Transverse colon (tissue), 4 donors: Measurements from ENCODE around the gene CDH11. TPM values are rescaled to one million over a fixed set of nuclear protein-coding genes. Genes with fewer than 3 reads are reported as not detected.

Experiments
- DNase-seq: peaks from one replicate; pipeline ENCODE4 v3.0.0-alpha.2; 2019
- H3K27ac ChIP-seq, 4 donors: fragments of 200-600 bp; sonication (generic); 2 replicates each; pipeline ENCODE4 v1.5.1; 2016 to 2018; ENCODE audit warnings: inconsistent platforms in 4 of 4
- H3K27me3 ChIP-seq: fragments of 200-600 bp; sonication (generic); 2 replicates; pipeline ENCODE4 v1.5.1; 2017; ENCODE audit warnings: inconsistent platforms
- H3K36me3 ChIP-seq, 4 donors: fragments of 200-600 bp; sonication (generic); 2 replicates each; pipeline ENCODE4 v1.5.1; 2017 to 2019; ENCODE audit warnings: inconsistent platforms in 4 of 4
- H3K4me1 ChIP-seq, 4 donors: fragments of 200-600 bp; sonication (generic); 2 replicates each; pipeline ENCODE4 v1.5.1; 2017 to 2020; ENCODE audit warnings: inconsistent platforms in 4 of 4
- H3K4me3 ChIP-seq, 4 donors: fragments of 200-600 bp; sonication (generic); 1 replicate in 1 of 4; 2 replicates in 3 of 4; pipeline versions ENCODE4 v1.5.1 to v1.6.1; 2017 to 2019; ENCODE audit warnings: inconsistent platforms in 4 of 4
- H3K9me3 ChIP-seq, 2 donors: fragments of 200-600 bp; sonication (generic); 2 replicates each; pipeline ENCODE4 v1.5.1; 2017 to 2019; ENCODE audit warnings: inconsistent platforms in 2 of 2
- CTCF ChIP-seq, 5 experiments: fragments of 200-600 bp in 3 of 5; fragments of 450-650 bp in 2 of 5; sonication (generic) in 3 of 5; IDR thresholded peaks; 1 replicate in 2 of 5; 2 replicates in 3 of 5; pipeline ENCODE4 v1.5.1; 2016 to 2017; ENCODE audit warnings: antibody characterized with exemption in 5 of 5, inconsistent platforms in 3 of 5, mild to moderate bottlenecking in 2 of 5, moderate library complexity in 1 of 5
- EP300 ChIP-seq: sonication (generic); formaldehyde crosslinking; IDR thresholded peaks from one replicate; pipeline ENCODE4 v1.6.1; 2017; ENCODE audit warnings: antibody characterized with exemption, low read depth
- POLR2A ChIP-seq: fragments of 450-650 bp; IDR thresholded peaks from one replicate; pipeline ENCODE4 v1.6.1; 2016; ENCODE audit warnings: antibody characterized with exemption, mild to moderate bottlenecking, moderate library complexity
- POLR2AphosphoS5 ChIP-seq, 3 donors: sonication (generic); formaldehyde crosslinking; IDR thresholded peaks; one replicate each; pipeline ENCODE4 v1.6.1; 2016; ENCODE audit warnings: antibody characterized with exemption in 3 of 3
- WGBS, 2 donors: methylation state at CpG; one replicate each; pipeline ENCODE4 v1.1.5; 2018; ENCODE audit warnings: low coverage in 1 of 2; 5-methylcytosine and 5-hydroxymethylcytosine counted together
- in situ Hi-C, 4 donors: fragments of 200-750 bp; cut with MboI; loops; one replicate each; pipeline versions ENCODE4 v1.15.0 to v1.15.1; 2017; ENCODE audit warnings: low sequenced_read_pairs in 3 of 4, low pct_ligation_motif_present in 1 of 4, low pct_unique_long_range_greater_than_20kb in 1 of 4
- intact Hi-C: fragments of 100-400 bp; cut with DNase I; formaldehyde crosslinking; loops from one replicate; pipeline ENCODE4 v1.15.1; 2023; ENCODE audit warnings: low total_unique reads
- total RNA-seq, 4 donors: library from RNA; depleted of rRNA; stranded (reverse); fragments of >200 nt; gene quantifications; one replicate each; pipeline ENCODE4 v1.1.0, GENCODE V29; 2016

CDH11 gene
- total RNA-seq, 4 donors from 2014 or later, result 8.2 to 141 (median 9.2) TPM

- TF ChIP-seq POLR2A (no peak), EP300 (no peak), POLR2AphosphoS5 (IDR thresholded peaks at IDR 0.05) (no peak), CTCF (IDR thresholded peaks at IDR 0.05) (no peak)
- intact Hi-C loops (no loop called here), in situ Hi-C loops (loop anchor here in 3 of 4 donors (25.0 kb wide), 3 partner anchors 689 to 1739 kb away; no protein-coding TSS in a partner anchor)
- Histone ChIP-seq H3K36me3 (no peaks in the 10 kb centered on the region), H3K27me3 (no peaks in the 10 kb centered on the region), H3K27ac (no peak overlapping the region), H3K4me1 (peaks cover 0 to 11% (median 2%) of the 10 kb centered on the region in 4 donors), H3K4me3 (no peak overlapping the region), H3K9me3 (no peaks in the 10 kb centered on the region)
- DNase-seq, result no peak
Measured at GRCh38 chr16:65101009-65101408, 20.9 kb downstream of the CDH11 start.

DNA sequence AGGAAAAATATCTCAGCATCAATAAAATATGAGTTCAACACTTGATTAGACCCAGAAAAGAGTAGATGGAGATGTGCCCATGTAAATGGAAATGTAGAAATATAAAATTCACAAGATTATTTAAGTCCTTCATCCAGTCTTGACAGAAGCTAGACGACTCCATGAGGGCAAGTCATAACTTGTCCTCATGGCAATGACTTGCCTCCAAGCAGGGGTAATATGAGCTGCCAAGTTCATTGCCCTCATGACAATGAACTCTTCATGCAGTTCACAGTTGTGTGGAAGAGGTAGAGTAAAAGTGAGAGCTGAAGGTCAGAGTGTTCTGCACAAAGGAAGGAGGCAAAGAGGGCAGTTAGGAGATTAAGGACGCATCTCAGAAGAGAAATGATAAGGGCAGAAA lies 22.3 kb downstream of the CDH11 start:
- Histone ChIP-seq H3K4me3 (no peak overlapping the region), H3K4me1 (peaks cover 0 to 12% (median 3%) of the 10 kb centered on the region in 4 donors), H3K9me3 (no peaks in the 10 kb centered on the region), H3K27ac (no peak overlapping the region), H3K36me3 (no peaks in the 10 kb centered on the region), H3K27me3 (no peaks in the 10 kb centered on the region)
- no peak for DNase-seq
- TF ChIP-seq POLR2AphosphoS5 (IDR thresholded peaks at IDR 0.05) (no peak), EP300 (no peak), POLR2A (no peak), CTCF (IDR thresholded peaks at IDR 0.05) (no peak)
- in situ Hi-C loops, result loop anchor here in 3 of 4 donors (25.0 kb wide), 3 partner anchors 687 to 1737 kb away; no protein-coding TSS in a partner anchor
- intact Hi-C loops, result no loop called here
- WGBS, 2 donors, result 83 to 86% methylated on average over 2 of the region's 2 CpGs

DNA sequence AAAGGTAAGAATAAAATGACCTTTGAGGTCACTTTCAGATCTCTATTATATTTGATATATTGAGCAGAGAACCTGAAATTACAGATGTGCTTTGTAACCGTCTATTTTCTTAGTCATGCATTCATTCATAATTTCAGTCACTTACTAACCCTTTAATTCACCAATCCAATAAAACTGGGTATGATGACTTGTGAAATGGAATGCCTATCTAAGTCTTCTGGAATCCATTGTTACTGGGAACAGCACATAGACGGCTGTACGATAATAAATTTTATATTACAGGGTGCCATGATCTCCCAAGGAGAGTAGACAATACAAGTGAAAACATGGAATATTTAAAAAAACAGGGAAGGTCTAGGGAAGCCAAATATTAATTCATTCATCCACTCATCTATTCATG lies 22.9 kb downstream of the CDH11 start:
- TF ChIP-seq EP300 (no peak), POLR2AphosphoS5 (IDR thresholded peaks at IDR 0.05) (no peak), POLR2A (no peak), CTCF (IDR thresholded peaks at IDR 0.05) (no peak)
- H3K27ac ChIP-seq, result no peak overlapping the region
- H3K4me3 ChIP-seq, result no peak overlapping the region
- peaks cover 0 to 19% (median 6%) of the 10 kb centered on the region in 4 donors for H3K4me1 ChIP-seq
- H3K9me3 ChIP-seq, result no peaks in the 10 kb centered on the region
- H3K27me3 ChIP-seq, result no peaks in the 10 kb centered on the region
- intact Hi-C loops (no loop called here), in situ Hi-C loops (no loop called here)
- DNase-seq, result no peak
- no peaks in the 10 kb centered on the region for H3K36me3 ChIP-seq
- WGBS, 2 donors, result 88 to 90% methylated on average over 3 of the region's 3 CpGs

GRCh38 chr16:65097296-65097695 lies 24.6 kb downstream of the CDH11 start:
- 40 to 79% methylated on average over 1 to 4 of the region's 4 CpGs for WGBS, 2 donors
- no peak for DNase-seq
- H3K9me3 ChIP-seq, result no peaks in the 10 kb centered on the region
- H3K27ac ChIP-seq, result no peak overlapping the region
- no peak overlapping the region for H3K4me3 ChIP-seq
- no peaks in the 10 kb centered on the region for H3K36me3 ChIP-seq
- intact Hi-C loops, result no loop called here
- in situ Hi-C loops, result no loop called here
- TF ChIP-seq CTCF (IDR thresholded peaks at IDR 0.05) (no peak), POLR2AphosphoS5 (IDR thresholded peaks at IDR 0.05) (no peak), EP300 (no peak), POLR2A (no peak)
- H3K27me3 ChIP-seq, result no peaks in the 10 kb centered on the region
- peaks cover 0 to 19% (median 5%) of the 10 kb centered on the region in 4 donors for H3K4me1 ChIP-seq
